Neural cell (in vitro differentiated cells): ENCODE results near the gene PPFIBP1. TPM values are rescaled to one million over a fixed set of nuclear protein-coding genes. Genes with fewer than 3 reads are reported as not detected.
"Not testable (repeated sequence)": the region's sequence is repeated elsewhere in the genome, so short reads cannot be mapped to it uniquely, and the experiment has no call there.

Source experiments
- H2AFZ ChIP-seq: fragments of 200-600, 300-800 bp; sonication (generic), shearing (Covaris generic); 2 replicates; pipeline ENCODE4 v1.6.0; 2014; ENCODE audit warnings: low read depth, mild to moderate bottlenecking, antibody characterized with exemption, low read length, moderate library complexity
- H3F3A ChIP-seq: fragments of 200-600 bp; shearing (Covaris generic); 2 replicates; pipeline ENCODE4 v1.6.1; 2016; ENCODE audit warnings: mild to moderate bottlenecking, moderate library complexity, mixed read lengths, antibody characterized with exemption, low read length; ENCODE audit not compliant: insufficient read depth, poor library complexity, severe bottlenecking
- H3K27ac ChIP-seq: fragments of 200-600, 300-800 bp; sonication (generic), shearing (Covaris generic); 2 replicates; pipeline ENCODE4 v1.5.1; 2014; ENCODE audit warnings: mild to moderate bottlenecking, low read length, moderate library complexity
- H3K27me3 ChIP-seq: fragments of 300-800, 200-600 bp; sonication (generic), shearing (Covaris generic); 2 replicates; pipeline ENCODE4 v1.6.0; 2014; ENCODE audit warnings: mild to moderate bottlenecking, low read depth, low read length, moderate library complexity; ENCODE audit not compliant: insufficient read depth
- H3K36me3 ChIP-seq: fragments of 300-800, 200-600 bp; sonication (generic), shearing (Covaris generic); 2 replicates; pipeline ENCODE4 v1.5.1; 2014; ENCODE audit warnings: mild to moderate bottlenecking, antibody characterized with exemption, low read length, moderate library complexity; ENCODE audit not compliant: insufficient read depth
- H3K4me2 ChIP-seq: fragments of 300-800, 200-600 bp; sonication (generic), shearing (Covaris generic); 2 replicates; pipeline ENCODE4 v1.6.0; 2014; ENCODE audit warnings: mild to moderate bottlenecking, low read length
- H3K4me3 ChIP-seq: fragments of 300-800, 200-600 bp; sonication (generic), shearing (Covaris generic); 2 replicates; pipeline ENCODE4 v1.5.1; 2014; ENCODE audit warnings: mild to moderate bottlenecking, low read length, moderate library complexity
- H3K79me2 ChIP-seq: fragments of 200-600 bp; shearing (Covaris generic); replicated peaks from 2 replicates; pipeline ENCODE4 v1.6.0; 2014; ENCODE audit warnings: mild to moderate bottlenecking, low read length, moderate library complexity; ENCODE audit not compliant: insufficient read depth
- H3K9ac ChIP-seq: fragments of 300-800, 200-600 bp; sonication (generic), shearing (Covaris generic); 2 replicates; pipeline ENCODE4 v1.6.1; 2016; ENCODE audit warnings: mild to moderate bottlenecking, low read length, mixed read lengths
- H3K9me2 ChIP-seq: fragments of 200-600 bp; shearing (Covaris generic); 2 replicates; pipeline ENCODE4 v1.6.1; 2016; ENCODE audit warnings: mild to moderate bottlenecking, low read length, mixed read lengths; ENCODE audit not compliant: insufficient read depth
- H3K9me3 ChIP-seq: fragments of 200-600, 300-800 bp; sonication (generic), shearing (Covaris generic); 2 replicates; pipeline ENCODE4 v1.6.1; 2016; ENCODE audit warnings: mild to moderate bottlenecking, mixed run types, low read length, moderate library complexity, mixed read lengths
- H4K20me1 ChIP-seq: fragments of 200-600 bp; shearing (Covaris generic); 2 replicates; pipeline ENCODE4 v1.6.1; 2016; ENCODE audit warnings: mild to moderate bottlenecking, mixed run types; ENCODE audit not compliant: insufficient read depth
- EP300 ChIP-seq: fragments of 450-650 bp; conservative IDR thresholded peaks from 2 replicates; pipeline ENCODE4 v1.6.1; 2014; ENCODE audit warnings: antibody characterized with exemption, mild to moderate bottlenecking, moderate library complexity; ENCODE audit not compliant: poor library complexity, severe bottlenecking
- EZH2 ChIP-seq: fragments of 200-600, 300-800 bp; shearing (Covaris generic), sonication (generic); IDR thresholded peaks from 2 replicates; pipeline ENCODE4 v1.6.1; 2014; ENCODE audit warnings: antibody characterized with exemption, low read length, borderline replicate concordance, mild to moderate bottlenecking; ENCODE audit not compliant: insufficient read depth, poor library complexity, severe bottlenecking
- MXI1 ChIP-seq: fragments of 450-650 bp; conservative IDR thresholded peaks from 2 replicates; pipeline ENCODE4 v1.6.1; 2014; ENCODE audit warnings: antibody characterized with exemption, mild to moderate bottlenecking; ENCODE audit not compliant: poor library complexity, severe bottlenecking
- POLR2AphosphoS5 ChIP-seq: IDR thresholded peaks from 2 replicates; pipeline ENCODE4 v1.6.1; 2012
- RAD21 ChIP-seq: fragments of 450-650 bp; conservative IDR thresholded peaks from 2 replicates; pipeline ENCODE4 v1.6.1; 2014; ENCODE audit warnings: antibody characterized with exemption, mild to moderate bottlenecking, moderate library complexity
- SMC3 ChIP-seq: fragments of 450-650 bp; conservative IDR thresholded peaks from 2 replicates; pipeline ENCODE4 v1.6.1; 2014; ENCODE audit warnings: antibody characterized with exemption, mild to moderate bottlenecking, moderate library complexity; ENCODE audit not compliant: poor library complexity
- TAF1 ChIP-seq: IDR thresholded peaks from 2 replicates; pipeline ENCODE4 v1.6.1; 2012; ENCODE audit warnings: low read depth
- polyA plus RNA-seq: library from polyadenylated mRNA; depleted of rRNA; stranded (reverse); fragments of >200 nt; gene quantifications from 2 replicates; pipeline ENCODE4 v1.2.3, GENCODE V29; 2014
- TF ChIP-seq, protein P1 (sequence below): fragments of 450-650 bp; IDR thresholded peaks from 2 replicates; pipeline ENCODE4 v1.5.1; 2014; ENCODE audit warnings: antibody characterized with exemption, mild to moderate bottlenecking, moderate library complexity; ENCODE audit not compliant: poor library complexity, severe bottlenecking
- TF ChIP-seq, protein P2 (sequence below): IDR thresholded peaks from 2 replicates; pipeline ENCODE4 v1.6.1; 2012; ENCODE audit warnings: borderline replicate concordance

The PPFIBP1 gene
- polyA plus RNA-seq, 1 donor from 2014 or later, result 30.2 TPM

DNA sequence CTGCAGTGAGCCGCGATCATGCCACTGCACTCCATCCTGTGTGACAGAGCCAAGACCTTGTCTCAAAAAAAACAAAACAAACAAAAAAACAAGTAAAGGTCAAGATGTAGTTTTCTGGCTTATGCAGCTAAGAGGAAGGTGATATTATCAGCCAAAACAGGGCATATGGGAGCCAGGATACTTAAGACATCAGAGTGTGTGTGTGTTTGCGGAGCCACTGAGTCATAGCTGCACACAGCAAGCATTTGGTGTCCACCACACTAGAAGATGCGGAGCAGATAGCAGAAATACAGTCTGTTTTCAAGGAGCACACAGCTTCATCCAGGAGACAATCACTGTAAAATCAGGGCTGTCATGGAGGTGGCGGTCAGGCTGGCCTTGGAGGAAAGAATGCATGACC is 99.6 kb downstream of the PPFIBP1 start:
- no peak overlapping the region for H3K9ac ChIP-seq
- H3F3A ChIP-seq, result no peaks in the 10 kb centered on the region
- no peaks in the 10 kb centered on the region for H4K20me1 ChIP-seq
- no peaks in the 10 kb centered on the region for H3K79me2 ChIP-seq
- H3K4me3 ChIP-seq, result no peak overlapping the region
- H3K9me2 ChIP-seq, result no peaks in the 10 kb centered on the region
- TF ChIP-seq, protein P1, sequence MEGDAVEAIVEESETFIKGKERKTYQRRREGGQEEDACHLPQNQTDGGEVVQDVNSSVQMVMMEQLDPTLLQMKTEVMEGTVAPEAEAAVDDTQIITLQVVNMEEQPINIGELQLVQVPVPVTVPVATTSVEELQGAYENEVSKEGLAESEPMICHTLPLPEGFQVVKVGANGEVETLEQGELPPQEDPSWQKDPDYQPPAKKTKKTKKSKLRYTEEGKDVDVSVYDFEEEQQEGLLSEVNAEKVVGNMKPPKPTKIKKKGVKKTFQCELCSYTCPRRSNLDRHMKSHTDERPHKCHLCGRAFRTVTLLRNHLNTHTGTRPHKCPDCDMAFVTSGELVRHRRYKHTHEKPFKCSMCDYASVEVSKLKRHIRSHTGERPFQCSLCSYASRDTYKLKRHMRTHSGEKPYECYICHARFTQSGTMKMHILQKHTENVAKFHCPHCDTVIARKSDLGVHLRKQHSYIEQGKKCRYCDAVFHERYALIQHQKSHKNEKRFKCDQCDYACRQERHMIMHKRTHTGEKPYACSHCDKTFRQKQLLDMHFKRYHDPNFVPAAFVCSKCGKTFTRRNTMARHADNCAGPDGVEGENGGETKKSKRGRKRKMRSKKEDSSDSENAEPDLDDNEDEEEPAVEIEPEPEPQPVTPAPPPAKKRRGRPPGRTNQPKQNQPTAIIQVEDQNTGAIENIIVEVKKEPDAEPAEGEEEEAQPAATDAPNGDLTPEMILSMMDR, result no peak
- H3K36me3 ChIP-seq, result no peaks in the 10 kb centered on the region
- H3K4me2 ChIP-seq, result no peak overlapping the region
- H3K27me3 ChIP-seq, result no peaks in the 10 kb centered on the region
- no peaks in the 10 kb centered on the region for H3K9me3 ChIP-seq
- no peak overlapping the region for H3K27ac ChIP-seq
- H2AFZ ChIP-seq, result no peak overlapping the region

DNA sequence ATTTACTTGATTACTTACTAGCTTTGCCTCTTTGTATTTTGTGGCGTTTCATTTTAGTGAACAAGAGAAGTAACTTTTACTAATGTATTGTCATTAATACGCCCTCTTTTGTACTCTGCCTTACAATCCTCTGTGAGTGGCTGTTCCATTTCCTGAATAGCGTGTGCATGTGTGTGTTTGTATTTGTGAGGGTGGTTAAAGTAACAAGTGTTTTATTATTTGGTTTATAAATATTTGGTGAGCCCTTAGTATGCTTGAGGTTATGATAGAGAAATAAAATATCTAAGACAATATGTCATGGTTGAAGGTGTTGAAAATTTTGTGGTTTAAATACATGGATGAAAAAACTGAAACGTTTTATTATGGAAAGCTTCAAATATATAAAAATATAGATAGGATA is 100.6 kb downstream of the PPFIBP1 start:
- Histone ChIP-seq H3F3A (no peaks in the 10 kb centered on the region), H3K36me3 (no peaks in the 10 kb centered on the region), H3K27me3 (no peaks in the 10 kb centered on the region), H3K9ac (no peak overlapping the region), H3K79me2 (no peaks in the 10 kb centered on the region), H3K27ac (no peak overlapping the region), H3K4me2 (no peak overlapping the region), H2AFZ (no peak overlapping the region), H3K9me2 (no peaks in the 10 kb centered on the region), H3K9me3 (no peaks in the 10 kb centered on the region), H4K20me1 (no peaks in the 10 kb centered on the region), H3K4me3 (no peak overlapping the region)
- TF ChIP-seq POLR2AphosphoS5 (no peak), MXI1 (no peak)

DNA sequence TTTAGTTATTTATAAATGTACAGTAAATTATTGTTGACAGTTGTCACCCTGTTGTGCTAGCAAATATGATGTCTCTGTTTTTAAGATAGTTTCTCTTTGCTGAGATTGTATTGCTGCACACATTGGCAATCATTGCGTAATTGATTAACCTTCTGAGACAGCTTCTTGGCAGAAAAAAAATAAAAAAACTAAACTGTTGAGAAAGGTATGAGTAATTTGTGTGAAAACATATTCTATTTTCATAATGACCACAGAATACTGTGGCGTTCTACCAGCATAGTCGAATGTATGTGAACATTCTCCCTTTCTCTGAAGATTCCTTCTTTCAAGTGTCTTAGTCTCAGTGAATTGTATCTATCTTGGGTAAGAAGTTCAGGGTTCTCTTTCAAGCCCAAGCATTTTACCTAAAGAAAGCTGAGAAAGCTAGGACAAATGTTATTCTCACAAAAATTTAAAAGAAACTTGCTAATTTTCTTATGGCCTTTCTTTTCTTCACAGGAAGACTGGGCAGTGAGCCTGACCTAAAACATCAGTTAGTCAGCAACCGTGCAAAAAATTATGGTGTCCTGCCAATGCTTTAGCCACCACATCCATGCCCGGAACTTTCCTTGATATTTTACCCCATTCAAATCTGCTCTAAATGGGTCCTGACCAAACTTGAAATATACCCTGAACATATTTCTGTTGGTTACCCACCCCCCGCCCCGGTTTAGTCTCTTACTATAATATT is 103.3 kb downstream of the PPFIBP1 start:
- Histone ChIP-seq H3K4me2 (no peak overlapping the region), H2AFZ (no peak overlapping the region), H3K36me3 (no peaks in the 10 kb centered on the region), H3K27ac (no peak overlapping the region), H3F3A (no peaks in the 10 kb centered on the region), H3K27me3 (no peaks in the 10 kb centered on the region), H3K4me3 (no peak overlapping the region), H3K79me2 (no peaks in the 10 kb centered on the region), H3K9me3 (no peaks in the 10 kb centered on the region), H3K9me2 (no peaks in the 10 kb centered on the region), H4K20me1 (no peaks in the 10 kb centered on the region), H3K9ac (no peak overlapping the region)
- TF ChIP-seq EP300 (no peak), TAF1 (no peak), EZH2 (no peak), RAD21 (no peak), POLR2AphosphoS5 (no peak), SMC3 (no peak), MXI1 (no peak)
- TF ChIP-seq, protein P1, result no peak
- TF ChIP-seq, protein P2, sequence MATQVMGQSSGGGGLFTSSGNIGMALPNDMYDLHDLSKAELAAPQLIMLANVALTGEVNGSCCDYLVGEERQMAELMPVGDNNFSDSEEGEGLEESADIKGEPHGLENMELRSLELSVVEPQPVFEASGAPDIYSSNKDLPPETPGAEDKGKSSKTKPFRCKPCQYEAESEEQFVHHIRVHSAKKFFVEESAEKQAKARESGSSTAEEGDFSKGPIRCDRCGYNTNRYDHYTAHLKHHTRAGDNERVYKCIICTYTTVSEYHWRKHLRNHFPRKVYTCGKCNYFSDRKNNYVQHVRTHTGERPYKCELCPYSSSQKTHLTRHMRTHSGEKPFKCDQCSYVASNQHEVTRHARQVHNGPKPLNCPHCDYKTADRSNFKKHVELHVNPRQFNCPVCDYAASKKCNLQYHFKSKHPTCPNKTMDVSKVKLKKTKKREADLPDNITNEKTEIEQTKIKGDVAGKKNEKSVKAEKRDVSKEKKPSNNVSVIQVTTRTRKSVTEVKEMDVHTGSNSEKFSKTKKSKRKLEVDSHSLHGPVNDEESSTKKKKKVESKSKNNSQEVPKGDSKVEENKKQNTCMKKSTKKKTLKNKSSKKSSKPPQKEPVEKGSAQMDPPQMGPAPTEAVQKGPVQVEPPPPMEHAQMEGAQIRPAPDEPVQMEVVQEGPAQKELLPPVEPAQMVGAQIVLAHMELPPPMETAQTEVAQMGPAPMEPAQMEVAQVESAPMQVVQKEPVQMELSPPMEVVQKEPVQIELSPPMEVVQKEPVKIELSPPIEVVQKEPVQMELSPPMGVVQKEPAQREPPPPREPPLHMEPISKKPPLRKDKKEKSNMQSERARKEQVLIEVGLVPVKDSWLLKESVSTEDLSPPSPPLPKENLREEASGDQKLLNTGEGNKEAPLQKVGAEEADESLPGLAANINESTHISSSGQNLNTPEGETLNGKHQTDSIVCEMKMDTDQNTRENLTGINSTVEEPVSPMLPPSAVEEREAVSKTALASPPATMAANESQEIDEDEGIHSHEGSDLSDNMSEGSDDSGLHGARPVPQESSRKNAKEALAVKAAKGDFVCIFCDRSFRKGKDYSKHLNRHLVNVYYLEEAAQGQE, result no peak

DNA sequence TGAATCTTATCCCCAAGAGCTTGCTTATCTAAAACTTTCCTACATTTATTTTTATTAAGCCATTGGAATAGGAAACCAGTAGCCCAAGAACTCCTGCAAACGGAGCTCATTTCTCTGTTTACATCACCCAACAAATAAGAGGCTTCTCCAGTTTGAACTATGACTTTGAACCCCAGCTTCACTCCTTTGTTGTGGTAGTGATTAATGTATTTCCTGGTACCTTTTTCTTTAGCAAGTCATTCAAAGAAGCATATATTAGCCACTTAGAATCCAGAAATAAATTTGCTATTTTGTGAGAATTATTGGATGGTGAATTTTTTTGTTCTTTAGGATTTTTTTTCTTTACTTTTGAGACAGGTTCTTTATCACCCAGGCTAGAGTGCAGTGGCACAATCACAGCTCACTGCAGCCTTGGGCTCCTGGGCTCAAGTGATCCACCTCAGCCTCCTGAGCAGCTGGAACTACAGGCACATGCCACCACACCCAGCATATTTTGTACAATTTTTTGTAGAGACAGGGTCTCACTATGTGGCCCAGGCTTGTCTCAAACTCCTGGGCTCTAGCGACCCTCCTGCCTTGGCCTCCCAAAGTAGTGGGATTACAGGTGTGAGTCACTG is 104.0 kb downstream of the PPFIBP1 start:
- not testable (repeated sequence) for H3F3A ChIP-seq, H3K4me3 ChIP-seq, H4K20me1 ChIP-seq, H3K9me3 ChIP-seq, H3K36me3 ChIP-seq, H2AFZ ChIP-seq, H3K4me2 ChIP-seq, H3K9me2 ChIP-seq, H3K79me2 ChIP-seq, H3K27ac ChIP-seq, H3K9ac ChIP-seq, H3K27me3 ChIP-seq
